Stimulated activated memory B cell treated with anti-CD40 and anti-IgM and Interleukin-4, amounts not matched to agents 10 μg/mL and 1 μg/mL and 100 μg/mL, for 72 hours (primary cell): ENCODE measurements around the gene KNSTRN.

Experiments used
- ATAC-seq: fragments of 150-1000 bp; cut with Tn5 transposase; 2 replicates; pipeline ENCODE4 v1.10.0; 2021
- H3K27ac Mint-ChIP-seq: one replicate; pipeline ENCODE4 v1.8.0; 2022; ENCODE audit warnings: mild to moderate bottlenecking, mixed read lengths
- H3K27me3 Mint-ChIP-seq: one replicate; pipeline ENCODE4 v1.8.0; 2022; ENCODE audit warnings: mixed read lengths
- H3K36me3 Mint-ChIP-seq: one replicate; pipeline ENCODE4 v1.8.0; 2022; ENCODE audit warnings: mixed read lengths
- H3K4me1 Mint-ChIP-seq: one replicate; pipeline ENCODE4 v1.8.0; 2022; ENCODE audit warnings: mixed read lengths
- H3K4me3 Mint-ChIP-seq: one replicate; pipeline ENCODE4 v1.8.0; 2022; ENCODE audit warnings: mild to moderate bottlenecking, moderate library complexity, mixed read lengths
- H3K9me3 Mint-ChIP-seq: one replicate; pipeline ENCODE4 v1.8.0; 2022; ENCODE audit warnings: mixed read lengths

The KNSTRN gene, protein sequence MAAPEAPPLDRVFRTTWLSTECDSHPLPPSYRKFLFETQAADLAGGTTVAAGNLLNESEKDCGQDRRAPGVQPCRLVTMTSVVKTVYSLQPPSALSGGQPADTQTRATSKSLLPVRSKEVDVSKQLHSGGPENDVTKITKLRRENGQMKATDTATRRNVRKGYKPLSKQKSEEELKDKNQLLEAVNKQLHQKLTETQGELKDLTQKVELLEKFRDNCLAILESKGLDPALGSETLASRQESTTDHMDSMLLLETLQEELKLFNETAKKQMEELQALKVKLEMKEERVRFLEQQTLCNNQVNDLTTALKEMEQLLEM

DNA sequence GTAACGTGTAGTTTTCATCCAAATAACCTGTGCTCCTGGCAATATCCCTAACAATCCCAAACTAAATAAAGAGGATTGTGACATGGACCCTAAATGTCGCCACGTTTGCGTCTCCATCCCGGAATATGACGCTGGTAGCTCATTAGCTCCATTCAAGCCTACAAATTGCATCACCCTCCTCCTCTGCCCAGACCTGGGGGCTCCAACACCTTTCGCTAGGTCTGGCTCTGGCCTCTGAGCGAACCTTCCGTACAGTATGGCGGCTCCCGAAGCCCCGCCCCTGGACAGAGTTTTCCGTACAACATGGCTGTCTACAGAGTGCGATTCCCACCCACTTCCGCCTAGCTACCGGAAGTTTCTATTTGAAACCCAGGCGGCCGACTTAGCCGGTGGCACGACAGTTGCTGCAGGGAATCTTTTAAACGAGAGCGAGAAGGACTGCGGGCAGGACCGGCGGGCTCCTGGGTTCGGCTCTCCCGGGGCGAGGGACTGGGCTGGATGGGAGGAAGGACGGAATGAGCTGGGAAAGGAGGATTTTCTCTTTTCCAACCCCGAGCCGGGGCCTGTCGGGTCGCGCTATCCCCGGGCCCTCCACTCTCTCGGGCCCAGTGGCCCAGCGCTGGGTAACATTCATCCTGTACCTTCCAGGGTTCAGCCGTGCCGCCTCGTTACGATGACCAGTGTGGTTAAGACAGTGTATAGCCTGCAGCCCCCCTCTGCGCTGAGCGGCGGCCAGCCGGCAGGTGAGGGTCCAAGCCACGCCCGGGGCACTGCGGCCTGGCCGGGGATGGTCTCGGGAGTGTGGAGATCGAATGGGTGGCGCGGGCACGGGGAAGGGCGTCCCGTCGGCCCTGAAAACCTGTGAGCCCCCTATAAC, at the start of gene KNSTRN:
Gene KNSTRN (plus strand): TSS at position 142 of the 877 bp plus-strand sequence. CDS start 115 bp downstream, at position 257.
- Mint-ChIP-seq H3K4me1 (peaks cover 31% of the 10 kb centered on the region), H3K36me3 (peaks cover 14% of the 10 kb centered on the region), H3K27me3 (no peaks in the 10 kb centered on the region), H3K27ac (peak within 1 kb of the TSS; percentile 84), H3K4me3 (peak within 1 kb of the TSS; percentile 94), H3K9me3 (no peaks in the 10 kb centered on the region)
- ATAC-seq, result peak; percentile 99

DNA sequence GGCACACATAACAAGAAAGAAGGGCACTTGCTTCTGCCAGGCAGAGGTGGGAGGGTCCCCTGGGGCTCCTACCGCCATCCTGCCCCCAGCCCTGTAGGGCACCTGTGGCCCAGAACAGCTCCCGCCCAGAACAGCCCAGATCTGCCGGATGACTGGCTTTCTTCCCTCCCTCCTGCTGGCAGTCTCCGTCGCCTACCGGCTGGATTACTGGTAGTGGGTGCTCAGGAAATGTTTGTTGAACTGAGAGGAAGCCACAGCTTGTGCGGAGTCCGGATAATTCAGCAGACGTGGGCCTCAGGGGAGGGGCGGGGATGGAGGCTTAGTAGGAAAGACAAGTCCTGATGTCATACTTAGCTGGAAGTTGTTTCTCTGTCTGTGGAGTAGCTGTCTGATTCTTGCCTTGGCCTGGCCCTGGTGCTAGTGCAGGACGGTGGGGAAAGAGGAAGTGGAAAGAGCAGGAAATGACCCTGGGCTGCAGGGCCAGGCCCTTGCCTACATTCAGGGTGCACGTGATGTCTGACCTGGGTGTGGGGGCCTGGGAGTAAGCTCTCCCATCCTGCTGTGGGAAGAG, 48.5 kb upstream of the KNSTRN start:
- Mint-ChIP-seq H3K36me3 (no peaks in the 10 kb centered on the region), H3K9me3 (no peaks in the 10 kb centered on the region), H3K4me1 (peaks cover 32% of the 10 kb centered on the region), H3K27me3 (no peaks in the 10 kb centered on the region), H3K4me3 (peak overlapping the region; percentile 28), H3K27ac (peak overlapping the region; percentile 73)
- peak; percentile 72 for ATAC-seq

DNA sequence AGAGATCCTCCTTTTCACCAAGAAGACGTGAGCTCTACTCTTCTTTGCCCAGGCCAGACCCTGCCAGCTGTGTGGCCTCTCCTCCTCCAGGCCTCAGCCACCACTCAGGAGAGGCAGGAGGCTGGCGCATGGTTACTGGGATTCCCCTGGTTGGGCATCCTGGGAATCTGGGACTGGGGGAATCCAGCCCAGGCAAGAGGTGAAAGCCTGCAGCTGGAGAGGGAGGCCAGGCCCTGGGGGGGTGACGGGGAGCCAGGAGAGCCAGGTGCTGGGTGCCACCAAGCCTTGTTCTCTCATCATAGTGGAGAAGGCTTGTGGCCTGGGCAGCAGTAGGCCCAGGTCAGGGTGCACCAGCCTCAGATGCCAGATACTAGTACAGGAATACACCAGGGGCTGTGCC, 48.0 kb upstream of the KNSTRN start:
- H3K4me1 Mint-ChIP-seq, result peaks cover 32% of the 10 kb centered on the region
- H3K4me3 Mint-ChIP-seq, result no peak overlapping the region
- H3K9me3 Mint-ChIP-seq, result no peaks in the 10 kb centered on the region
- ATAC-seq, result no peak
- H3K27me3 Mint-ChIP-seq, result no peaks in the 10 kb centered on the region
- H3K27ac Mint-ChIP-seq, result peak overlapping the region; percentile 73
- no peaks in the 10 kb centered on the region for H3K36me3 Mint-ChIP-seq

DNA sequence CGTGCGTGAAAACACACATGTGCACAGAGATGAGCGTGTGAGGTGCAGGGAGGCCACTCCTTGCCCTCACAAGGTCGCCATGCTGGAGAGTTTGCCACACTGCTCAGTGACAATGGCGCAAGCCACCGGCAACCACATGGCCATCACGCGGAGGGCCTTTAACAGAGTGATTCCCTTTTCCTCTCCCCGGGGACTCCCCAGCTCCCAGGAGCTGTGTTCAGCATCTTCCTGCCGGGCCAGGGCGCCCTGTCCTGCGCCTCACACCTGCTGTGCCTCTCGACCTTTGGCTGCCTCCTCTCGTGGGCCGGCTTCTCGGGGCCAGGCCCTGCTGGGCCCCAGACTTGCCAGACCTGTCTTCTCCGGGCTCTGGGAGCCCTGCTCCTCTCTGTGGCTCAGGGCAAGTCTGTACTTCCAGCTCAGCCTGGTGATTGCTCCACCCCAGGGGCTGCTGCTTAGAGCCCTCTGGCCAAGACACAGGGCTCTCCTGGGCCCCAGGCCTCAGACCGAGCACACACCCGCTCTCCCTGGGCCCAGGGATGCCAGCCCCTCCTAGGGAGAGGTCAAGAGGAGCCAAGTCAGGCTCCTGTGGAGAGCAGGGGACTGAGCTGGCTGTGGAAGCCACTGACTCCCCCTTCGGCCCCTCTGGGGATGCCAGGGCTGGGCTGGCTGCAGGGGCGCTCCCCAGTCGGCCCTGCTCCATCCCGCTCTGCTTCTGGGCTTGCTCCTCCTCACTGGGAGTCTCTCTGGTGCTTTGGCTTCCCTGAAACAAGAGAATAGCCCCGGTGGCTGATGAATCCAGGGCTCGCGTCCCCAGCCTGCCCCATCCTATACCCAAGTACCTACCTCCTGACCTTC, 47.4 kb upstream of the KNSTRN start:
- Mint-ChIP-seq H3K36me3 (no peaks in the 10 kb centered on the region), H3K4me1 (peaks cover 32% of the 10 kb centered on the region), H3K4me3 (peak overlapping the region; percentile 15), H3K27me3 (no peaks in the 10 kb centered on the region), H3K27ac (peak overlapping the region; percentile 23), H3K9me3 (no peaks in the 10 kb centered on the region)
- no peak for ATAC-seq

DNA sequence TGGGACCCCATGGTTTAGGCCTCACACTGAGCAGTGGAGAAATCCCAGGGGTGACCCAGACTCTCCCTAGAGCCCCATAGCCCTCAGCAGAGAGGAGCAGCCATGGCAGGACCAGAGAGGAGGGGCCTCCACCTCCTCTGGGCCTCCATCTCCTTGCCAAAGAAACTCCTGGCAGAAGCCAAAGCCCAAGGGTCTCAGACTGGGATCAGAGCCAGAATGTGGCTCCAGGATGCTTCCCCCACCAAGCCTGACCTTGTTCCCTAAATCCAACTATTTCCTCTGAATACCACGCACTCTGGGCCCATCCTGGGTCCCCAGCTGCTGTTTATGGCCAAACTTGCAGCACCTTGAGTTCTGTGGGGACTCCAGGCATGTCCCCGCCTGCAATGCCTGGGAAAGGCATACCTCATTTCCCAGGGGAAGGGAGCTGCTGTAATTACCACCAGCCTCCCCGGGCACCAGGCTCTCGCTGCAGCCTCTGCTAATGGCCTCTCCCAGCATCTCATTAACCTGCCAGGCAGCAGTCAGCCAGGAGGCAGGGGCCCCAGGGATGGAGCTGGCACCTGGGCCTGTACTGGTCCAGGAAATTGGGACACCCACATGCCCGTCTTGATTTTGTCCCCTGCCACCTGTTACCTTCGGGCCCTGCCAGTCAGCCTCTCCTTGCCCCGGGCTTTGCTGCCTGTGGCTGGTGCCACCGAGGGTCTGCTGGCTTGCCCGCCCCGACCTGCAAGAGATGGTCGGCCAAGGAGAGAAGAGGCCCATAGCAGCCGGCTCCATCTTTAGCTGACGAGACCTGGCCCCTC, 46.4 kb upstream of the KNSTRN start:
- Mint-ChIP-seq H3K27ac (peak overlapping the region; percentile 23), H3K9me3 (no peaks in the 10 kb centered on the region), H3K27me3 (no peaks in the 10 kb centered on the region), H3K36me3 (no peaks in the 10 kb centered on the region), H3K4me3 (no peak overlapping the region), H3K4me1 (peaks cover 32% of the 10 kb centered on the region)
- ATAC-seq, result no peak

DNA sequence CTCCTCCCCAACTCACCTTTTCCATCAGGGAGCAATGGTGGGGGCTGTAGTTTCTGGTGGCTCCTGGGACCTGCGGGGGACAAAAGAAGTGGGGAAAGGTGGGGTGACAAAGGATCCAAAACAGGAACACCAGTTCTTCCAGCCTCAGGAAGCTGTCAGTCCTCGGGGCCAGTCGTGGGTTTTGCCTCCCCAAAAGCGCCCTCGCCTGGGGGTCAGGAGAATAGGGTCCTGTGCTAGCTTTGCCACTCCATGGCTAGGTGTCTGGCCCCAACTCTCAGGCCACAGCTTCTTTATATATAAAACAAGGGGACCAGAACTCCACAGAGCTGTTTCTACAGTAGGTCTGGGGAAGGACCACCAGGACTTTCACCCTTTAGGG, 45.8 kb upstream of the KNSTRN start:
- no peak overlapping the region for H3K27ac Mint-ChIP-seq

DNA sequence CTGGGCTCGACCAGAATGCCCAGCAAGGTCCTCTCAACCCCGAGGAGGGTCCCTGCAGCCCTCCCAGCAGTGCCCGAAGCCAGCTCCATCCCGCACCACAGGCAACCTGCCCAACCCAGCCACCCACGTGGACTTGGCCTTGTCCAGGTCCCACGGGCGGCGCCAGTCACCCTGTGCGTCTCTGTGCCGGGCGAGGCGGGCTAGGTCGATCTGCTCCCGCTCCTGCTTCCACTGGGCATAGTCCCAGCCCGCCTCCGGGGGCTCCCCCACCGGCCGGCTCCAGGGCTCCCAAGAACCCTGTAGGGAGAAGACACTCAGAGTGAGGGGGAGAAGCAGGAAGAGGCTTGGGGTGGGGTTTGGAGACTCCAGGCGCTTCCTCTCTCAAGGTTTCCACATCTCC, 44.9 kb upstream of the KNSTRN start:
- no peaks in the 10 kb centered on the region for H3K9me3 Mint-ChIP-seq

More for the DNA sequence above, 45.8 kb upstream of the KNSTRN start:
- no peak for ATAC-seq
- H3K27me3 Mint-ChIP-seq, result no peaks in the 10 kb centered on the region
- H3K9me3 Mint-ChIP-seq, result no peaks in the 10 kb centered on the region
- H3K4me1 Mint-ChIP-seq, result peaks cover 32% of the 10 kb centered on the region
- no peaks in the 10 kb centered on the region for H3K36me3 Mint-ChIP-seq
- no peak overlapping the region for H3K4me3 Mint-ChIP-seq

DNA sequence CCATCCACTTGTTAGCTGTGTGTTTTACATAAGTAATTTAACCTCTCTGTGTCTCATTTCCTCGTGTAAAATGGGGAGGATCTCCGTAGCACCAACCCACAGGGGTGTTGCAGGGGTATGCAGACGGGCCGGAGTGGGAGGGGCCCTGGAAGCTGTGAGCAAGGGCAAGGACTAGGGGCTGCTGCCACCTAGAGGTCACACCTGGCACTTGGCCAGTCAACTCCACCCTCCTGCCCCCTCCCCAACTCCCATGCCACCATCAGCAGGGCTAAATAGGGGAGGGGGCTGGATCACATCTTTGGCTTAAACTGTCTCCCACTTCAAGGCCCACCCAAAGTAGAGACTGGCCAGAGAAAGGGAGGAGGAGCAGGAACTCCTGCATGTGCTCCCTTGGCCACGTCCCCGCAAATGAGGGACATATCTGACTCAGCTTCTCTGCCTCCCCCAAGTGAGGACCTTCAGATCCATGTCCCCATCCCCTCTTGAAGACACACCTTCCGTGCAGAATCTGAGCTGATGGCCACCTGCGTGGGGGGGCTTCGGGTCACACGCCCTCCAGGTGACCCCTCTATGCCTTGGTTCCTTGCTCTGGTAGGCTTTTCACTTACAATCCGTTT, 44.4 kb upstream of the KNSTRN start:
- no peaks in the 10 kb centered on the region for H3K36me3 Mint-ChIP-seq
- H3K27me3 Mint-ChIP-seq, result no peaks in the 10 kb centered on the region
- no peaks in the 10 kb centered on the region for H3K9me3 Mint-ChIP-seq
- no peak overlapping the region for H3K27ac Mint-ChIP-seq
- ATAC-seq, result peak; percentile 82
- peaks cover 32% of the 10 kb centered on the region for H3K4me1 Mint-ChIP-seq
- peak overlapping the region; percentile 9 for H3K4me3 Mint-ChIP-seq

More for the DNA sequence above, 44.9 kb upstream of the KNSTRN start:
- no peak for ATAC-seq
- Mint-ChIP-seq H3K27me3 (no peaks in the 10 kb centered on the region), H3K4me3 (no peak overlapping the region), H3K27ac (no peak overlapping the region), H3K4me1 (peaks cover 32% of the 10 kb centered on the region), H3K36me3 (no peaks in the 10 kb centered on the region)

DNA sequence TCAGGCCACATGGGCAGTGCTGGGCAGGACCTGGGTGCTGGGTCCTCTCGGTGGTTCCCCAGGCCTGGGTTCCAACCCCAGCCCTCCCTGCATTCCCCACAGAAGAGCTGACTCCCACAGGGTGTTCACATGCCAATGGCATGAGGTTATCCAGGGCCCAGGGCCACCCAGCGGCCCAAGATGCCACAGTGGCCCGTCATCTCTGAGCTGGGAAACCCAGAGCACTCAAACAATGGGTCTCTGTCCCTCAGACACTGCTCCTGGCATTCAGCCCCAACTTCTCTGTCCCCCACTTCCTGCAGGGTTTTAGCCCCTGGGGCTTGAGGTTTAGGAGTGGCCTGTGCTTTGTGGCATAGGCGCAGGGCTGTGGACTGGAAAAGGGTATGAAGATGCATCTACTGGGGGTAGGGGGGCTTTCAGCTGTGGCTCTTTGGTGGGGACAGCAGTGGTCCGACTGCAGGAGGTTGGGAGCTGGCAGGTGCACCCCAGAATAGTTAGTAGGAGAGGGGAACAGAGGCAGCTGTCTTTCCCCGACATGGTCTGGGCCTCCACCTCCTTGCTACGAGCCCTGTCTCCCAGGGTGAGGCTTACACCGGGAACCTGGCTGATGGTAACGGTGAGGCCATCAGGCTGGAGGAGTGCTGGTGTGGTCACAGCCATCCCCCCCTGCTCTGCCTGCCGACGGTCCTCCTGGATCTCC, 43.5 kb upstream of the KNSTRN start:
- Mint-ChIP-seq H3K36me3 (no peaks in the 10 kb centered on the region), H3K4me1 (peaks cover 24% of the 10 kb centered on the region), H3K27me3 (no peaks in the 10 kb centered on the region), H3K27ac (no peak overlapping the region), H3K9me3 (no peaks in the 10 kb centered on the region), H3K4me3 (no peak overlapping the region)
- ATAC-seq, result no peak

DNA sequence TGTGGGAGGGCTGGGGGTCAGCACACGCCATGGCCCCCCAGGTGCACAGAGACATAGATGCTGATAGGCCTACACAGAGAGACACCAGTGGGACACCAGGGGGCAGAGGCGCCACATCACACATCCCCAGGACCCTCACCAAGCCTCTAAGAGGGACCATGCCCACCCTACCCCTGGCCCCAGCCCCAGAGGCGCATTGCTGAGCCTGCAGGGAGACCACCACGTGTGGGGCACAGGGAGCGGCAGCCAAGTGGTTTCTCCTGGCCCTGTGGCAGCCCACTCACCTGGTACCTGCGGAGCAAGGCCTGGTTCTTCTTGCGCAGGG, 42.9 kb upstream of the KNSTRN start:
- H3K27ac Mint-ChIP-seq, result no peak overlapping the region
- H3K9me3 Mint-ChIP-seq, result no peaks in the 10 kb centered on the region
- H3K4me1 Mint-ChIP-seq, result peaks cover 24% of the 10 kb centered on the region
- no peaks in the 10 kb centered on the region for H3K36me3 Mint-ChIP-seq
- H3K27me3 Mint-ChIP-seq, result no peaks in the 10 kb centered on the region
- no peak for ATAC-seq
- no peak overlapping the region for H3K4me3 Mint-ChIP-seq

DNA sequence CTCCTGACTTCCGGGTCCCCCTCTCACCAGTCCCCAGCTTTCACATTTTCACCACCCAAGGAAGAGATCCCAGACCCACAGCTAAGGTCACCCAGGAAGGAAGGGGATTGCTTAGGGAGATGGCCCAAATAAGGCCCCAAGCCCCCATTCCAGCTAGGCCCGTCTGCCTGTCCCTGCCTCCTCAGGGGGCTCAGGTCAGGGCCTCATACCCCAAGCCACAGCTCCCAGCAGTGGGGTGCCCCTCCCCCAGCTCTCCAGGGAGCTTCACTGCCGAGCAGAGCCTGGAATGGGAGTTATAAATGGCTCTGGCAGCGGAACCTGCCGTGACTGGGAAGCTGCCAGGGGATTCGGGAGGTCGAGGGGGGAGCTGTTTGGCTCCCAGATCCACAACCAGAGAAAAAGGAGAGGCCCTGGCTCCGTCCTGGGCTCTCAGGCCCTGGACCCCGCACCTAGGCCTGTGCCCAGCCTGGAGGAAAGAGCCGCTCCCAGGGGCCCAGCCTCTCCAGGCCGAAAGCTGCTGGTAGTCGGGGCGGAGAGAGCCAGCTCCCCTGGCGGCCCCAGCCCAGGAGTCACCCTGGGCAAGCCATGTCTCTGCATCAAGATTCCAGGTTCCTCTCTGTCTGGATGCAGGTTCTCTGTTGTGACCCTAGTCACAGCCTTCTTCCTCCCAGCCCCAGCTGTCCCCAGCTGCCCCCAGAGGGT, 42.3 kb upstream of the KNSTRN start:
- no peaks in the 10 kb centered on the region for H3K27me3 Mint-ChIP-seq
- no peaks in the 10 kb centered on the region for H3K36me3 Mint-ChIP-seq
- peaks cover 21% of the 10 kb centered on the region for H3K4me1 Mint-ChIP-seq
- no peak overlapping the region for H3K27ac Mint-ChIP-seq
- no peak for ATAC-seq
- no peaks in the 10 kb centered on the region for H3K9me3 Mint-ChIP-seq
- no peak overlapping the region for H3K4me3 Mint-ChIP-seq

DNA sequence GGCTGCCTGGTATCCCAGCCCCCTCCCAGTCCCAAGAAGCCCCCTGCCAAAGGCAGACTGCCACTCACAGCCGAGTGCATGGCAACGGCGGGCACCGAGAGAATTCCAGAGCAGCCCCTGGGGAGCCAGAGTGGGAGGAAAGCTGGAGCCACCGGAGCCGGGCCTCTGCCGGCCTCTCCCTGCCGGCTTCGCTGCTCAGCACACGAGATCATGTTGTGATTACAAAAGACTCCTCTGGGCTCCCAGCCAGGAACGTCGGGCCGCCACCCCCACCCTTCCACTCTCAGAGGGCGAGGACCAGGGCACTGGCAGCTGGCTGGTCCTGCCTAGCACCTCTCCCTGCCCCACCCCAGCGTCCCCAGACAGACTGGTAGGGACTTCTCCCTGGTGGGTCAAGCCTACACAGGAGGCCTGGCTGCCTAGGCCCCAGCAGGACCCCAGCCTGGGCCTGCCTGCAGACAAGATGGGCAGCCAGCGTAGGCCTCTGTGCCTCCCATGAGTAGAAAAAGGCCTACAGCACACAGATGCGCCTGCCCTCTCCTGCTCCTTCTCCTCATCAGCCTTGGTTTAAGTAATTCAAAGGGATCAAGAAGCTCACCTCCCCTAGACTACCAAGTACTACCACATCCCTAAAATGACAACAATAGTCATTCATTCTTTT, 41.7 kb upstream of the KNSTRN start, which contains the start of gene CCDC9B:
Gene CCDC9B (minus strand): TSS at position 200 of the 661 bp plus-strand sequence. CDS start 120 bp downstream, at position 80.
- no peak within 1 kb of the TSS for H3K4me3 Mint-ChIP-seq
- no peaks in the 10 kb centered on the region for H3K27me3 Mint-ChIP-seq

More for the DNA sequence above, 41.7 kb upstream of the KNSTRN start, which contains the start of gene CCDC9B:
- Mint-ChIP-seq H3K27ac (no peak within 1 kb of the TSS), H3K4me1 (peaks cover 18% of the 10 kb centered on the region), H3K36me3 (no peaks in the 10 kb centered on the region), H3K9me3 (no peaks in the 10 kb centered on the region)
- no peak for ATAC-seq
